GM18519 (cell line): ENCODE data around the gene PRICKLE1.

Experiments used
- ATAC-seq: cut with Tn5 transposase; IDR thresholded peaks from one replicate; pipeline ENCODE4 v1.9.1; 2021; ENCODE audit warnings: mild to moderate bottlenecking, moderate library complexity; ENCODE audit not compliant: unreplicated experiment, low FRiP score

PRICKLE1 gene

DNA sequence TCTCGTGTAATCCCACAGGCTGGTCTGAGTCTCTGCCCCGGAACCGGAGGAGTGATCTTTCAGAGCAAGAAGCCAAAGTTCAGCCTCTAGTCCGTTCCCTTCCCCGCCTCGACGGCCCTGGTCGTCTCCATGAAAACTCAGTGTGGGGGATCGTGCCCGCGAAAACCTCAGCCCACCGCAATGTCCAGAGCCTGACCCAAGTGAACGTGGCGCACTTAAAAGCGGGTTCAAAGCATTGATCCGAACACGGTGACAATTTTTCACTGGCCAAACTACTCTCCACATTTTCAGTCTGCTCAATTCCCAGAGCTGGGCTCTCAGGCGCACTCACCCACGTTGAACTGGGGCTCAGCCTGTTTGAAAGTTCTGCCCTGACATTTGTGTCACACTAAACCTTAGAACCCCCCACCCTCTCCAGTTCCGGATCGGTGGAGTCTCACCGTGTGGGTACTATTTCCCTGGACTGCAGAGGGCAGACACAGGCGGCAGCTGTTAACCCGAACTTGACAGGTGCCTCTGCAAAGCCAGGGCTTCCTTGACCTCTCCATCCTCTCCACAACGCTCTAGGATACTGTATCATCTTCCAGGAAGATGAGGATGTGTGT is 886 bp upstream of the PRICKLE1 start:
- no peak for ATAC-seq

DNA sequence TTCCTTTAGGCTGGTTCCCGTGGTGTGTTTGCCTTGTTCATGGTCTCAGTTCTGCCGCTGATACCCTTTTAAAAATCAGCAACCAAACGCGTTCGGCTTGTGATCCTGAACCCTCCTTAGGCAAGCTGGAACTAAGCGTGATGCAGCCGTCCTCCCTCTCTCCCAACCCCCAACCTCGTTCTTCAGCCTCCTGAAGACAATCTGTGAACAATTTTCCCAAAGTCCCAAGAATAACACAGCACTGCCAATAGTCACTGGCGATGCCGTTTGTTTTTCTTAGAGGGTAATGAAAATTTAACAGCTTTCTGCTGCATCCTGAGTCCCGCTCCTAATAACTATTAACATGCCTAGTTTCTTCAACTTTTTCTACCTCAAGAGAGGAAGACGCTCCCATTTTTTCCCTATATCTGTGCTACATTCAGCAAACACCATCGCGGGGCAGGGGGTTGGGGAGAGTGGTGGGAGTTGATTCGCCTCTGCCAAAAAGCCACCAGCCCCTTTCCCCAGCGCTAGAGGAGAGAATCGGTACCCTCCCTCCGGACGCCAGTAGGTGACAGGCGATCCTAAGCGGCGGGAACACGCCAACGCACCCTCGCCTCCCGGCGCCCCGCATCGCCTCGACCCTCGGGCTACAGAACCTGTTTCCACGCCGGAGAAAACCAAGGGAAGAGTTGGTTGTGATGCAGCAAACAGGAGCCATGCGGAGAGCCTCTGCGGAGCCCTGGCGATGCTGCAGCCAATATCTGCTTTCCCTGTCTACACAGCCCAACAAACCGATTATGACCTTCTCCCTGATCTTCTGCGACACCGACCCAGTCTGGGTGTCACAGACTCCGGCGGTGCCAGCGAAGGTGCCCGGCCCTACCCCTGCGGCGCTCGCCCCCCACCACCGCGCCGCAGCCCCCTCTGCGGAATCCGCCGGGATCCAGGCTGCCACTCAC is 752 bp downstream of the PRICKLE1 start:
- ATAC-seq = peak; percentile 3

DNA sequence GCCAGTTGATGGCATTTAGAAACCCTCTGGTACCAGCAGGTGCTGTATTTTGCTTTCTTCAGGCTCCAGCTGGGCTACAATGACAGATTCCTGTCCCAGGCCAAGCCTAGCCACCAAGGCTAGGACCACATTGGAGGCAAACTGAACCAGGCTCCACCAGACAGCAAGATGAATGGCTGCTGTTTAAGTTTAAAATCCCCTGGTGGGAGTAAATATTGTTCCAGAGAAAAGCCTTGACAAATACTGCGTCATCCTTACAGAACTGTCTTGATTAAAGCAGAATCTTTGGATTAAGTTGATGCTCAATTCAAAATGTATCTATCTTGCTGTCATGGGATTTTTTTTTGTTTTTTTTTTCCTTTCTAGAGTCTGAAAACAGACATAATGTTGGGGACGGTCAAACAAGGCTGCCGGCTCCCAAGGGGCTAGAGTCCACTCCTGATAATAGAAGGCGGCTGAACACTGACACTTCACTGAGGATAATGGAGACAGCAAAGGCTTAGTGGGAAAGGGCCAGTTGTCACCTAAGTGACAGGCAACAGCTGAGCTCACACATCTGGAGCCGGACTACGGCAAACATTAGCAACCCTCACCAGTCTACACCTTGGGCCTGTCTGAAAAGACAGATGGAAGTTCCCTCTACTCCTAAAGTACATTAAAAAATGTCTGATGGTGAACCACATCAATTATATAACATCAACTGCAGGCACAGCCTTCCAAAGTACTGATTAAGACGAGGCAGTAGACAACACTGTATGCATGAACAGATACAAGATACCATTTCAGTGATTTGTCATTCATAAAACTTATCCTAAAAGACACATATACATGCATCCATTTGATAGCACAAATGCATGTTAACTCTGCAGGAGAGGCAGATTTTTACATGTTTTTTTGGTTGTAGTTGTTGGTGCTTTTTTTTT is 1.7 kb downstream of the PRICKLE1 start:
- ATAC-seq = no peak

DNA sequence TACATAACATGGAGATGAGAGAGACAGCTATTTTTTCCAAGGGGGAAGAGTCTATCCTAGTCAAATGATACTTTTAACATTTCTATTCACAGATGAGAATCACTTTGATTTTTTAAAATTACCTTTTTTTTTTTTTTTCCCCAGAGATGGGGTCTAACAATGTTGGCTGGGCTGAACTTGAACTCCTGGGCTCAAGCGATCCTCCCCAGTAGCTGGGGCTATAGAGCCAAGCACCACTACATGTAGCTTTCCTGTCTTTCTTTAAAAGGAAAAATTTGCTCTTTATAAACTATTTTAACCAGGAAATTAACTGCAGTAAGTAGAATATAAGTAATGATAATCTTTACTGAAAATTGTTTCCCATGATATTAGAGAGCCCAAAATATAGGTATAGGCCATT is 3.3 kb downstream of the PRICKLE1 start:
- no peak for ATAC-seq

DNA sequence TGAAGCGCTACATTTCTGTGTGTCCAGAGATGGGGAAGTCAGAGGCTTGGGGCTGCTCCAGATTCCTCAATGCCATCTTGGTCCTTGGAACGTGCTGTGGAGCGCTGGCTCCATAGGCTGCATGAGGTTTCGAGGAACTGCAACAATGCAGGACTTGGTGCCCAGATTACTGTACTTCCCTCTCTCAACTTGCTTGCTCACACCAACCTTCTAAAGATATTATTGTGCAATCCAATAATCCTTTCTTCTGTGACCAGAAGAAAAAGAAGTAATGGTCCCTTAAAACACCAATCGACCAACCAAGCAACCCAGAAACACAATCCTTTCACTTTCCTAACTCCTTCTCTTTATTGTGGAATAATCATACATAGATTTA is 3.7 kb downstream of the PRICKLE1 start:
- ATAC-seq = no peak

DNA sequence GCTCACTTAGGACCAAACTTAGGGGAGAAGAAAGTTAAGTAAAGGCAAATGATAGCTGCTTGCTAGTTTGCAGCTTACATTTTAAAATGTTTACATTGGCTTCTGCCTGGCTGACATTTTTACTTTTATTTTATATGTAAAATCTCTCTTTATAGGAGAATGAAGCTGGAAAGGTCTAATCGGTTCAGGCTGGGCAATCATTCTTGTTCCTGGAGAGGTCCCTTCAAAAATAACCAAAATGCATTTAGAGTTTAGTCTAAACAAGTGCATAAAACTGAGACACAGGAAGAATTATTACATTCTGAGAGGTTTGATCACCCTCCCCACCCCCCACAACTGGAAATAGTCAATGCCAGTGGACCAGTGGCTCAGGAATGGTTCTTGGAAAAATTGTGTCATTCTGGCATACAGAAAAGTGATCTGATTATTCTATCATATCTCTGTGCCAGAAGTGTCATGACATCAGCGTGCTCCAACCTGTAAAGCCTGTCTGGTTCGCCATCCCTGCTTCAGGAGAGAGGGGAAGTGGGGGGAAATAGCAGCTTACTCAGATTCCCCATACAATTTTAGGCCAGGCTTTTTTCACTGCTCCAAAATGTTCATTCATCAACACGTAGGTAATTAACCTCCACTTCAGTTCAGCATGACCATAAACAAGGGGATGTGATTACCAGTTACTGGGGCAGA is 4.2 kb downstream of the PRICKLE1 start:
- no peak for ATAC-seq

DNA sequence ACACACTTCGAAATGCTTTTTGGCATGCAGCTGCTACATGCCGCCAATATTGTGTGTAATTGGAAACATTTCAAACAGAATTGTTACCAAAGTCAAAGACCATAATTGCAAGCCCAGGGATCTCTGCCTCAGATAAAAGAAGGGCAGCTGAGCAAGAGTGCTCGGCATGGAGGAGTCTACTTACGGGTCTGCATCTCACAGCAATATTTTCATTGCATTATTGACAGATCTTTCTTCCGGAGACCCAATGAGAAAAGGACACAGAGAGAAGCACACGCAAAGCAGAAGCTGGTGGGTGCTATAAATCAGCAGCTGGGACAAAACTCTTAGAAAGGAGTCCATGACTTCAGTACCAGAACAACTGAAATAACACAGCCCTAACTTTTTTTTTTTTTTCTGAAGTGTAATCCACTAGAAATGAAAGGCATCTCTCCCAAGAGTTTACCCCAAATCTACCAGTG is 4.9 kb downstream of the PRICKLE1 start:
- no peak for ATAC-seq

DNA sequence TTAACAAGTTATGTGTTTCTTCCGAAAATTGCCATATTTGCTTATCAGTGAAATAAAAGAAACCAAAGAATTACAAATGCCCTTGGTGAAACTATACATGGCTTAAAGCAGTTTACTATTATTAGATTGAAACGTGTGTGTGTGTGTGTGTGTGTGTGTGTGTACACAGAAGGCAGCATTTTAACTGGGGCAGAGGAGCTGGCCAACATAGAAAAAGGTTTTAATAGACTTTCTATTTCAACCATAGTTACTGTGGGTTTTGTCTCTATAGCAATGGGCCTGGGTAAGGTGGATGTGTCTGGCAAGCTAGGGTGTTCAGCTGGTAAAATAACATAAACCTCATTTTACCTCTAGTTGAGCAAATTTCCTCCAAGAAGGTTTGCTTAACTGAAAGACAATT is 6.5 kb downstream of the PRICKLE1 start:
- no peak for ATAC-seq

DNA sequence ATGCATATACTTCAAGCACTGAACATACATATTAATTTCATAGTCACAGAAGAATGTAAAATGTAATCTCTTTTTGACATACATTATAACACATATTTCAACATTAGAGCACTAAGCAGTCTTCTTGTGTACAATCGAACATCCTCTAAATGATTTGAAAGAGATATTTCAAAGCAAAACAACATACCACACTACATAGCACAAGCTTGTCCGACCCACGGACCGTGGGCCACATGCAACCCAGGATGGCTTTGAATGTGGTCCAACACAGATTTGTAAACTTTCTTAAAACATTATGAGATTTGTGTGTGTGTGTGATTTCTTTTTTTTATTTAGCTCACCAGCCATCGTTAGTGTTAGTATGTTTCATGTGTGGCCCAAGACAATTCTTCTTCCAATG is 7.0 kb downstream of the PRICKLE1 start:
- no peak for ATAC-seq

DNA sequence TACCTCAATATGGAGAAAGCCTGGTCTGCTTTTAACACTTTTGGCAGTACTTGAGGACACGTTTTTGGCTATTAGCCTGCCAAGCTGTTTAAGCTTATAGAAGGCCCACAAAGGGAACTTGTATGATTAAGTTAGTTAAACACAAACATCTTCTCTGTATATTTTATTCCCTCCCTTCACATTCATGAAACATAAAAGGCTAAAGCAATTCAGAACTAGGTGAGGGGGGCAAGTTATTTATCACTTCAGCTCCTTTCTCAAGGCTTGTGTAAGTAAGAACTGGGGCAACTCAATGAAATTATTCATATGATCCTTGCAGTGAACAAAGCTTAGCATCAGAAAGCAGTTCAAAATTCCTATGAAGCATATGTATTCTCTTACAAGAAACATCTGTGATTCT is 7.5 kb downstream of the PRICKLE1 start:
- ATAC-seq = no peak

DNA sequence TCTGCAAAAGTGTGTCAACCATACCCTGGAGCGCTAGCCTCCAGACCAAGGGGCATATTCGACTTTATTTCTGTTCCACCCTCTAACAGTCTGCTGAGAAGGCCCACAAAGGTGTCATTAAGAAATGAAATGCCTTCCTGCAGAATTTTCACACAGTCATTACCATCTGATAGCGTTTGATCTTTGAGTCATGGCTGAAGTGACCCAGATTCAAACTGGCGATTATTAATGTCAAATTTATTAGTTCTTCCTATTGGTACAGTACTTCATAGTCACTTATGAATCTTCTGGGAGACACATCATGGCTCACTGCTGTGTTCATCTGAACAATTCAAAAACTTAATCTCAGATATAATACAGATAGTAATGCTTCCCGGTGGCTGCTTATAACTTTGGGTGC is 13.2 kb downstream of the PRICKLE1 start:
- no peak for ATAC-seq

DNA sequence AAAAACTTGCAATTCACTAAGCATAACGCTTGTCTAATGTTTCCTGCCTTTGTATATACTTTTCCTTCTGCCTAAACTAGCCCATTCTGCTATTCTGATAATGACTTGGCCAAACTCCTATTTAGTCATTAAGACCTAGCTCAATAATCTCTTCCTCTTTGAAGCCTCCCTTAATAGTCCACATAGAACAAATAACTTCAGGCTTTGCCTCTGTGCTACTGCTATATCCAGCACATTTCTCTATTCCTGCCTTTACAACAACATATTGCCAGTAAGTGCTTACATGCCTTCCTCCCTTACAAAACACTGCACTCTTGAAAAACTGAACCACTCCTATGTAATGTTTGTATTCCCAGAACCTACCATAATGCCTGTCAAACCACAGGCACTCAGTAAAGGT is 13.8 kb downstream of the PRICKLE1 start:
- ATAC-seq = no peak

DNA sequence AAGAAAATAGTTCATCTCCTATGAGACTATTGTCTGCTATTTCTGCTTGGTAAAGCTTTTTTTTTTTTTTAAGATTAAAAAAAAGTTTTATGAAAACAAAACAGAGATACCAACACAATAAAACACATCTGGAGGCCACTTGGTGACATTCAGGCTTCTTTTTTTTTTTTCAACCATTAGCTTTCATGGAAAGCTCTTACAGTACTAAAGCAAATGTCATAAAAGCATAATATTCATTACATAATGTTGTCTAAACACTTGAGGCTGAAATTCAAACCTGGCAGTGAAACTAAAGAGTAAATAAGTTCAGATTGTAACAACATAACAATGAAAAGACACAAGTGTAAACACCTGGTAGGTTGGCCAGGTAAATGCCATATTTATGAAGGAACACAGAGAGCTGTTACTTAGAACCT is 14.7 kb downstream of the PRICKLE1 start:
- ATAC-seq = no peak

DNA sequence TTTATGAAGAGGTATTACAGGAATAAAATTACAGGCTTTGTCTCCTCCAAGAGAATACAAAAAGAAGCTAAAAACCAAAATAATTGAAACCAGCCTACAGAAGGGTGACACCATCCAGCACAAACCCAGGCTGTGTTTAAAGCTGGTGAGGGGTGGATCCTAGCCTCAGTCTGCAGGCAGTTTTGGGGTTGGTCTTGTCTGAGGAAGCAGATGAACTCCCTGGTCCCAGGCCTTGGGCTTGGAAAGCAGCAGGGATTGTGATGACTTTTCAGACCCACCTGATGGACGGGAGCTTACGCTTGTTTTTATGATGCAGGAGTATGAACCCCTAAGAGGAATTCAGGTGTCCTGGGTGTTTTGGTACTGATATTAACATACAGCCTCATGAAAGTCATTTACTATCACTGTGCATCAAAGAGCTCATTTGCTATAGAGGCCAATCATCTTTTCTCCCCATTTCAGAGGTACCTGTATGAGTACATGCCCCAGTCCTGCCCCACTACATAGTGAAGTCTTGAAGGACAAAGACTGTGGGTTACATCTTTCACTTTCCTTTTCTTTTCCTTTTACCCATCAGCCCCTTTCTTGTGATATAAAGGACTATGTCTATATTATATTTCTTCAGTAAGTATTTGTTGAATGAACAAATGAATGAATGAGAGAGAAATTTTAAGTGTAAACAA is 18.1 kb downstream of the PRICKLE1 start:
- ATAC-seq = no peak

DNA sequence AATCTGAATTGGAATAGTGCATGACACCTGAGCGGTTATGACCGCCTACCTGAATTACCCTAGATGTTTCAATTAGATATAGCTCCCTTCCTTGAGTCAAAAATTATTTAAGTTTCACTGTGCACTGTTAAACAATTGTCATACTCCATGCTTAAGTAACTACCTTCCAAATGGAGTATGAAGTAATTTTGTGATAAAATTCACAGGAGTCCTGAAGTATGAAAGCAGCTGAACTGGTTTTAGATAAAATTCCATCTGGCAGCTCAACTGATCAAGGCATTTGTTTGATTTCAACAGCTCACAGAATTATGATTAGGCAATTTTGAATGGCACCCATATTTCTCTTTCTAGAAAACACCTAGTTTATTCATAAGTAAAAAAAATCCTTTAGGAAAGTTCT is 19.5 kb downstream of the PRICKLE1 start:
- ATAC-seq = no peak

DNA sequence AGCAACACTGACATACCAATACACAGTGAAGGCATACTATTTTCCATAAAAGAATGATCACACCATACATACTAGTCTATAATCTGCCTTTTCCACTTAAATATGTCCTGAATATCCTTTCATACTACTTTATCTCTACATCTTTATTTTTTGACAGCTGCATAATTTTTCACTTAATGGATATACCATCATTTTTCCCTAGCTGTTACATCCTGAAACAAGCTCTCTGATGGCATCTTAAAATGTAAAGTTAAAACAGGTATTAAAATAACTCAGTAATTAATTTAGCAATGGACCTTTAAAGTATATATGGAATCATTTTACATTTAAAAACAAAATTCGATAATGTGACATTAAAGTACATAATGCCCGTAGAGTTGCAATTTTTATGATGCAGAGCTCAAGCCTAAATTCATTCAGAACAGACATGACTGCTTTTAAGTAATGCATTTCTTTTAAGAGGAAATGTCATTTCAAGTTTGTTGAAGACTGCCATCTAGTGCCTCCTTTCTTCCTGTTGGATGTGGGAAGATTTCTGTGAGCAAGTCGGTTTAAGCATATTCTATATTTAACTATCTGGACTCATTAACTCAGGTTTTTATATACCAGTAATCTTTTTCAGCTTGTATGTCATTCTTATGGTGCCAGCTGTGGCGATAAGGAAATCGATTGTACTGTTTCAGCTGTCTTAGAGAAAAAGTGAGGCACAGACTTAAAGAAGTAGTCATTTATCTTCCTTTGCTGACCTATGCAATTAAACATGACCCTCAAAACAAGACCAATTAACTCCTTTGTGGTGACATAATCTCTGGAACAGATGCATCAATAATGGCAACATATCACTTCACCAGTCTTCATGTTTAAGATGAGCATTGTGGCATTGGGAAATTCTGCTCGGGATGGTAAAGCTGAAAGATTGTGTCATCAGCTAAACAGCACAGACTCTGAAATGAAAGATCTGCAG is 20.3 kb downstream of the PRICKLE1 start:
- peak; percentile 73 for ATAC-seq

DNA sequence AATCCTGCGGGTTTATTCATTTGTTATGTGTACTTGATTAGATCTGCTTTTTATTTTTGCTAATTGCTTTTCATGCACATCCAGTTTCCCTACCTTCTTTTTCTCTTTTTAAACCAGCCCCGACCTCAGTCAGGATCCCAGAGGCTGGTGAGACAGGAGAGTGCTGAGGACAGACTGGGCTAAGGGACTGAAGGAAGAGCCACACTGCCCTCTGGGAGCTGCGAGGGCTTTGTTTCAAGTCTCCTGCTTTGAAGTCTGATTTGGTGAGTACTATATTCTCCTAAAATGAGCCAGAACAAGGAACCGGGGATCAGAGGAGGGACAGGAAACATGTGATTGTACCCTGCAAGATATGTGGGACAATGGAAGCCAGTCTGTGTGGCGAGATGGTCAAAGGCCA is 23.9 kb downstream of the PRICKLE1 start:
- no peak for ATAC-seq

DNA sequence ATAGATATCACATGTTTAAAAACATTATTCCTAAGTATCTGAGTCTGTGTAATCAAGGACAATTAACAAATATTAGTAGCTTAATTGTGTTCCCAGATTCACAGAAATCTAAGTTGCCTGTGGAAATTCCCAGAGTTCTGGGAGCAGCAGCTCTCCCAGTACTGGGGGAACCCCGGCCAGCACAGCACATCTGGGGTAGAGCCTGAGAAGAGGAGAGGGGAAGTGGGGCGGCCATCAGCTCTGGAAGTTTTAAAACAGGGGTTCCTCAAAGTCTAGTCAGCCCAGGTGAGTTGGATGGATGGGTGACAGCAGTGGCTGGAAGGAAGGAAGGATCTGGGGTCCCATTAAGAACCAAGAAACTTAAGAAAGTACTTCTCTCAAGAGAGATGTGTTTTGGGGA is 24.6 kb downstream of the PRICKLE1 start:
- ATAC-seq = no peak

DNA sequence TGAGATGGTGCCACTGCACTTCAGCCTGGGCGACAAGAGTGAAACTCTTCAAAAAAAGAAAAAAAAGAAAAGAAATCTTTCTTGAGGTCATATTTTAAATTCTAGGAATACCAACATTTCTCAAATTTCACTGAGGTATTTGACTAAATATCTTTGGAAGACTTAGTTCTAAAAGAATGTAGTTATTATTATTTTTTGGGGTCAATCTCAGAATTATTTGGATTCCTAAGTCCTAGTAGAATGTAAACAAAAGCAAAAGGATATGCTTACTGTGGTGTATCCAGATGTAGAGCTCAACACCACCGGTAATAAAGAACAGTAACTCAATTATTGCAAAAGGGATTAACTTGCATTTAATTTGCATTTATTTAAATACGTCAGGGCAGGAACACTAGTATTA is 25.0 kb downstream of the PRICKLE1 start:
- no peak for ATAC-seq
